Mammary epithelial cell (primary cell): ENCODE data around the gene SERPINB7.

Experiments used
- EZH2 ChIP-seq: IDR thresholded peaks from 2 replicates; pipeline ENCODE4 v1.6.1; 2012; ENCODE audit warnings: low read length, inconsistent platforms, borderline replicate concordance
- TF ChIP-seq, protein P1 (sequence below), 2 donors: IDR thresholded peaks in 1 of 2; conservative IDR thresholded peaks in 1 of 2; 2 replicates each; pipeline ENCODE4 v1.5.1; 2011 to 2012; ENCODE audit warnings: inconsistent platforms in 2 of 2, low read length in 2 of 2, mild to moderate bottlenecking in 2 of 2, control low read depth in 1 of 2, low read depth in 1 of 2; ENCODE audit not compliant: insufficient read depth in 1 of 2; ENCODE audit errors: extremely low read depth in 1 of 2

DNA sequence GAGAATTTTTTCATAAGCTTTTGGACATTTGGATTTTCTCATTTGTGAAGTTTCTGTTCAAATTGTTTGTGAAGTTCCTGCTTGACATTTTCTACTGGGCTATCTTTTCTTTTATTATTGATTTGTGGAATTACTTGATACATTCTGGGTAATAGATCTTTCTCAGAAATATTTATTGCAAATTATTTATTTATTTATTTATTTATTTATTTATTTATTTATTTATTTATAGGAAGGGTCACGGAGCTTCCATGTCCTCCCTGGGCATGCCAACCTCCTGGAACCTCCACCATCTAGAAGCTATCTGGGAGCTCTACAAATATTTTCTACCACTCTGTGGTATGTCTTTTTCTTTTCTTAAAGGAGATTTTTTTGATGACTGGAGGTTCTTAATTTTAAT lies 25.7 kb upstream of the SERPINB7 start:
- TF ChIP-seq, protein P1, sequence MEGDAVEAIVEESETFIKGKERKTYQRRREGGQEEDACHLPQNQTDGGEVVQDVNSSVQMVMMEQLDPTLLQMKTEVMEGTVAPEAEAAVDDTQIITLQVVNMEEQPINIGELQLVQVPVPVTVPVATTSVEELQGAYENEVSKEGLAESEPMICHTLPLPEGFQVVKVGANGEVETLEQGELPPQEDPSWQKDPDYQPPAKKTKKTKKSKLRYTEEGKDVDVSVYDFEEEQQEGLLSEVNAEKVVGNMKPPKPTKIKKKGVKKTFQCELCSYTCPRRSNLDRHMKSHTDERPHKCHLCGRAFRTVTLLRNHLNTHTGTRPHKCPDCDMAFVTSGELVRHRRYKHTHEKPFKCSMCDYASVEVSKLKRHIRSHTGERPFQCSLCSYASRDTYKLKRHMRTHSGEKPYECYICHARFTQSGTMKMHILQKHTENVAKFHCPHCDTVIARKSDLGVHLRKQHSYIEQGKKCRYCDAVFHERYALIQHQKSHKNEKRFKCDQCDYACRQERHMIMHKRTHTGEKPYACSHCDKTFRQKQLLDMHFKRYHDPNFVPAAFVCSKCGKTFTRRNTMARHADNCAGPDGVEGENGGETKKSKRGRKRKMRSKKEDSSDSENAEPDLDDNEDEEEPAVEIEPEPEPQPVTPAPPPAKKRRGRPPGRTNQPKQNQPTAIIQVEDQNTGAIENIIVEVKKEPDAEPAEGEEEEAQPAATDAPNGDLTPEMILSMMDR (conservative IDR thresholded peaks at IDR 0.05 in 1 of 2, IDR thresholded peaks at IDR 0.05 in 1 of 2; ENCODE audit: extremely low read depth in 1 of 2, insufficient read depth in 1 of 2, low read depth in 1 of 2, low read length in 2 of 2) = no peak
- no peak for TF ChIP-seq EZH2
